H9 (cell line): ENCODE results near the gene RAB14. TPM values are rescaled to one million over a fixed set of nuclear protein-coding genes. Genes with fewer than 3 reads are reported as not detected.

Experiments used
- DNase-seq: peaks from one replicate; pipeline ENCODE4 v3.0.0-alpha.2; 2017
- H2AFZ ChIP-seq: one replicate; pipeline ENCODE4 v1.6.1; 2013; ENCODE audit warnings: mild to moderate bottlenecking, low read length, control low read depth, moderate library complexity
- H2AK5ac ChIP-seq: 2 replicates; pipeline ENCODE4 v1.6.1; 2013; ENCODE audit warnings: low read length, control low read depth, mixed read lengths; ENCODE audit not compliant: insufficient read length
- H2BK120ac ChIP-seq: one replicate; pipeline ENCODE4 v1.6.1; 2013; ENCODE audit warnings: low read depth, mild to moderate bottlenecking, low read length, control low read depth, inconsistent platforms; ENCODE audit not compliant: poor library complexity, severe bottlenecking
- H2BK12ac ChIP-seq: 2 replicates; pipeline ENCODE4 v1.6.1; 2013; ENCODE audit warnings: low read length, control low read depth, mixed read lengths, low read depth; ENCODE audit not compliant: insufficient read length
- H2BK15ac ChIP-seq: 2 replicates; pipeline ENCODE4 v1.6.1; 2013; ENCODE audit warnings: low read depth, low read length, control low read depth
- H2BK20ac ChIP-seq: one replicate; pipeline ENCODE4 v1.6.1; 2013; ENCODE audit warnings: low read depth, mild to moderate bottlenecking, low read length, control low read depth, inconsistent platforms; ENCODE audit not compliant: poor library complexity, severe bottlenecking
- H2BK5ac ChIP-seq: 2 replicates; pipeline ENCODE4 v1.6.1; 2013; ENCODE audit warnings: low read length, control low read depth, mixed read lengths; ENCODE audit not compliant: insufficient read length
- H3K14ac ChIP-seq: 2 replicates; pipeline ENCODE4 v1.6.1; 2013; ENCODE audit warnings: low read length, control low read depth; ENCODE audit not compliant: insufficient read depth
- H3K18ac ChIP-seq: 2 replicates; pipeline ENCODE4 v1.6.1; 2013; ENCODE audit warnings: low read depth, mild to moderate bottlenecking, mixed read lengths, low read length, control low read depth; ENCODE audit not compliant: insufficient read length
- H3K23ac ChIP-seq: 2 replicates; pipeline ENCODE4 v1.6.1; 2013; ENCODE audit warnings: low read length, control low read depth, mixed read lengths, low read depth; ENCODE audit not compliant: insufficient read length
- H3K23me2 ChIP-seq: 2 replicates; pipeline ENCODE4 v1.6.1; 2013; ENCODE audit warnings: low read depth, mild to moderate bottlenecking, mixed read lengths, low read length, control low read depth; ENCODE audit not compliant: insufficient read length, poor library complexity, severe bottlenecking
- H3K27ac ChIP-seq: 2 replicates; pipeline ENCODE4 v1.5.1; 2013; ENCODE audit warnings: low read length, control low read depth, mixed read lengths, low read depth; ENCODE audit not compliant: insufficient read length
- H3K27me3 ChIP-seq: 2 replicates; pipeline ENCODE4 v1.6.1; 2013; ENCODE audit warnings: low read length, control low read depth, inconsistent platforms; ENCODE audit not compliant: insufficient read depth
- H3K4ac ChIP-seq: 2 replicates; pipeline ENCODE4 v1.6.1; 2013; ENCODE audit warnings: low read depth, mild to moderate bottlenecking, control low read depth, inconsistent platforms, low read length, moderate library complexity
- H3K4me1 ChIP-seq: 2 replicates; pipeline ENCODE4 v1.6.1; 2013; ENCODE audit warnings: low read length, control low read depth, inconsistent platforms; ENCODE audit not compliant: insufficient read depth
- H3K4me2 ChIP-seq: 2 replicates; pipeline ENCODE4 v1.6.1; 2013; ENCODE audit warnings: low read length, control low read depth, mixed read lengths; ENCODE audit not compliant: insufficient read length, insufficient read depth
- H3K56ac ChIP-seq: 2 replicates; pipeline ENCODE4 v1.6.1; 2013; ENCODE audit warnings: low read depth, mild to moderate bottlenecking, mixed read lengths, low read length, control low read depth; ENCODE audit not compliant: insufficient read length
- H3K79me1 ChIP-seq: 2 replicates; pipeline ENCODE4 v1.6.1; 2013; ENCODE audit warnings: low read depth, mild to moderate bottlenecking, moderate library complexity, low read length, control low read depth, inconsistent platforms; ENCODE audit not compliant: insufficient read depth, poor library complexity, severe bottlenecking
- H3K79me2 ChIP-seq: 2 replicates; pipeline ENCODE4 v1.6.1; 2013; ENCODE audit warnings: low read length, control low read depth, inconsistent platforms; ENCODE audit not compliant: insufficient read depth
- H3K9ac ChIP-seq: 2 replicates; pipeline ENCODE4 v1.6.1; 2013; ENCODE audit warnings: low read length, control low read depth, mixed read lengths; ENCODE audit not compliant: insufficient read length; ENCODE audit errors: extremely low read depth
- H3K9me3 ChIP-seq: one replicate; pipeline ENCODE4 v1.6.1; 2013; ENCODE audit warnings: low read depth, low read length, inconsistent platforms; ENCODE audit not compliant: control insufficient read depth
- H3T11ph ChIP-seq: one replicate; pipeline ENCODE4 v1.6.1; 2013; ENCODE audit warnings: mild to moderate bottlenecking, low read length, control low read depth, inconsistent platforms
- H4K20me1 ChIP-seq: one replicate; pipeline ENCODE4 v1.6.1; 2013; ENCODE audit not compliant: control insufficient read depth, insufficient read length, insufficient read depth
- H4K5ac ChIP-seq: 2 replicates; pipeline ENCODE4 v1.6.1; 2013; ENCODE audit warnings: low read depth, mild to moderate bottlenecking, mixed read lengths, low read length, control low read depth; ENCODE audit not compliant: insufficient read length
- H4K8ac ChIP-seq: replicated peaks from 2 replicates; pipeline ENCODE4 v1.6.1; 2013; ENCODE audit warnings: low read length, control low read depth, mixed read lengths, low read depth; ENCODE audit not compliant: insufficient read length
- H4K91ac ChIP-seq: 2 replicates; pipeline ENCODE4 v1.6.1; 2013; ENCODE audit warnings: low read depth, mild to moderate bottlenecking, moderate library complexity, mixed read lengths, low read length, control low read depth; ENCODE audit not compliant: insufficient read length
- H3K27ac Mint-ChIP-seq, 3 experiments: 2 replicates in 2 of 3; 3 replicates in 1 of 3; pipeline ENCODE4 v1.8.0; 2020 to 2021; ENCODE audit warnings: mixed read lengths in 3 of 3, mild to moderate bottlenecking in 1 of 3, moderate library complexity in 1 of 3
- H3K27me3 Mint-ChIP-seq: 2 replicates; pipeline ENCODE4 v1.8.0; 2021; ENCODE audit warnings: low read depth, mild to moderate bottlenecking, moderate library complexity, mixed read lengths
- H3K36me3 Mint-ChIP-seq, 3 experiments: 2 replicates in 2 of 3; 3 replicates in 1 of 3; pipeline ENCODE4 v1.8.0; 2020 to 2021; ENCODE audit warnings: low read depth in 3 of 3, mixed read lengths in 3 of 3; ENCODE audit not compliant: insufficient read depth in 1 of 3
- H3K4me1 Mint-ChIP-seq, 2 experiments: 2 replicates each; pipeline ENCODE4 v1.8.0; 2020; ENCODE audit warnings: mixed read lengths in 2 of 2
- H3K4me3 Mint-ChIP-seq, 2 experiments: 2 replicates in 1 of 2; 3 replicates in 1 of 2; pipeline ENCODE4 v1.8.0; 2020 to 2021; ENCODE audit warnings: mild to moderate bottlenecking in 2 of 2, mixed read lengths in 2 of 2, moderate library complexity in 1 of 2
- H3K9me3 Mint-ChIP-seq, 2 experiments: 2 replicates in 1 of 2; 3 replicates in 1 of 2; pipeline ENCODE4 v1.8.0; 2020; ENCODE audit warnings: mild to moderate bottlenecking in 2 of 2, mixed read lengths in 2 of 2, moderate library complexity in 1 of 2
- CTCF ChIP-seq: fragments of 200-600 bp; sonication (generic); conservative IDR thresholded peaks from 3 replicates; pipeline ENCODE4 v1.8.0; 2021; ENCODE audit warnings: antibody characterized with exemption, mild to moderate bottlenecking
- WGBS: extraction: QIAGEN DNeasy Blood & Tissue Kit; methylation state at CpG from one replicate; pipeline ENCODE4 v1.1.7; 2013; ENCODE audit warnings: missing lambda C conversion rate, low lambda C conversion rate, mixed read lengths; ENCODE audit not compliant: insufficient read length; ENCODE audit errors: extremely low coverage; 5-methylcytosine and 5-hydroxymethylcytosine counted together
- total RNA-seq: library from RNA; stranded (reverse); gene quantifications from 2 replicates; pipeline ENCODE4 v1.2.1, GENCODE V29; 2021

Gene RAB14
- total RNA-seq, 1 experiment from 2014 or later, result 33.6 TPM

- no peak overlapping the region for H2AK5ac ChIP-seq
- H3K27me3 ChIP-seq, result no peaks in the 10 kb centered on the region
- H2BK12ac ChIP-seq, result no peak overlapping the region
- Mint-ChIP-seq H3K4me1 (peaks cover 5 to 7% of the 10 kb centered on the region in 2 experiments), H3K9me3 (peaks cover 9 to 11% of the 10 kb centered on the region in 2 experiments; a peak in 4 of 5 replicates), H3K36me3 (peaks cover 0 to 5% (median 0%) of the 10 kb centered on the region in 3 experiments; a peak in 2 of 7 replicates), H3K4me3 (no peak overlapping the region), H3K27me3 (peaks cover 43% of the 10 kb centered on the region), H3K27ac (no peak overlapping the region)
- no peaks in the 10 kb centered on the region for H3K4me1 ChIP-seq
- H4K20me1 ChIP-seq, result no peaks in the 10 kb centered on the region
- H2BK20ac ChIP-seq, result no peak overlapping the region
- H3K4me2 ChIP-seq, result no peak overlapping the region
- DNase-seq, result no peak
- H3K9ac ChIP-seq, result no peak overlapping the region
- H2BK120ac ChIP-seq, result no peak overlapping the region
- no peak overlapping the region for H3T11ph ChIP-seq
- no peaks in the 10 kb centered on the region for H3K79me1 ChIP-seq
- H2AFZ ChIP-seq, result no peak overlapping the region
- H4K91ac ChIP-seq, result no peak overlapping the region
- no peaks in the 10 kb centered on the region for H3K23me2 ChIP-seq
- H3K9me3 ChIP-seq, result no peaks in the 10 kb centered on the region
- H3K4ac ChIP-seq, result no peak overlapping the region
- no peaks in the 10 kb centered on the region for H3K79me2 ChIP-seq
- WGBS, result no CpG with 5 or more reads among the region's 4 CpGs
- H4K5ac ChIP-seq, result no peak overlapping the region
- no peak overlapping the region for H3K23ac ChIP-seq
- no peak overlapping the region for H2BK15ac ChIP-seq
- no peak overlapping the region for H3K27ac ChIP-seq
- H2BK5ac ChIP-seq, result no peak overlapping the region
- TF ChIP-seq CTCF, result no peak
- no peak overlapping the region for H3K14ac ChIP-seq
- no peak overlapping the region for H4K8ac ChIP-seq
- no peak overlapping the region for H3K18ac ChIP-seq
- no peak overlapping the region for H3K56ac ChIP-seq
Observed at GRCh38 chr9:121242959-121243346, 41.3 kb upstream of the RAB14 start.
